K562 (cell line): ENCODE measurements around the gene PTGR1. TPM values are rescaled to one million over a fixed set of nuclear protein-coding genes. Genes with fewer than 3 reads are reported as not detected.
"Not testable (repeated sequence)": the region's sequence is repeated elsewhere in the genome, so short reads cannot be mapped to it uniquely, and the experiment has no call there.

Source experiments
- ATAC-seq: fragments of 200-7000 bp; cut with Tn5 transposase; 3 replicates; pipeline ENCODE4 v1.9.1; 2020; ENCODE audit warnings: moderate library complexity
- BruUV-seq: library from RNA; stranded (reverse); fragments of 400-500 nt; replicated peaks from 2 replicates; lab custom pipeline; 2021; lab: Mats Ljungman, UMichigan
- CTCF ChIA-PET: fragments of 300-600 bp; formaldehyde crosslinking; extraction: SDS; loops from one replicate; lab custom pipeline; 2021; ENCODE audit warnings: low intra/inter-chr PET ratio; lab: Yijun Ruan, JAX
- POLR2A ChIA-PET: fragments of 300-600, 350-650 bp; sonication (Branson Sonifier 250); formaldehyde crosslinking; extraction: SDS; loops from one replicate; lab custom pipeline; 2021; ENCODE audit warnings: antibody characterized with exemption, inconsistent platforms; lab: Yijun Ruan, JAX
- DNase-seq, 4 experiments: peaks; one replicate each; pipeline versions ENCODE4 v3.0.0 to v3.0.0-alpha.2; 2011 to 2018; ENCODE audit warnings: low spot score in 3 of 4, mixed read lengths in 3 of 4; ENCODE audit errors: extremely low read depth in 1 of 4
- FAIRE-seq: peaks from 2 replicates; lab custom pipeline; 2011; peaks lifted over from hg19 to GRCh38; lab: Jason Lieb, UNC
- H2AFZ ChIP-seq: 2 replicates; pipeline ENCODE4 v1.6.0; 2011; ENCODE audit warnings: low read depth, low read length, control low read depth, inconsistent platforms
- H3K27ac ChIP-seq: fragments of 200-600 bp; 3 replicates; pipeline ENCODE4 v1.8.0; 2011; ENCODE audit warnings: low read depth, mild to moderate bottlenecking, control low read depth, inconsistent platforms, low read length, moderate library complexity, mixed read lengths; ENCODE audit errors: extremely low read depth
- H3K27me3 ChIP-seq, 2 experiments: fragments of 300-600 bp in 1 of 2; 2 replicates in 1 of 2; 3 replicates in 1 of 2; pipeline versions ENCODE4 v1.6.0 to v1.8.0; 2011; ENCODE audit warnings: inconsistent platforms in 2 of 2, low read length in 2 of 2, mild to moderate bottlenecking in 1 of 2, mixed read lengths in 1 of 2, moderate library complexity in 1 of 2; ENCODE audit not compliant: control insufficient read depth in 2 of 2, insufficient read depth in 2 of 2
- H3K36me3 ChIP-seq: fragments of 300-600 bp; 3 replicates; pipeline ENCODE4 v1.8.0; 2011; ENCODE audit warnings: mild to moderate bottlenecking, low read length, inconsistent platforms; ENCODE audit not compliant: control insufficient read depth, insufficient read depth
- H3K4me1 ChIP-seq, 2 experiments: fragments of 200-600 bp in 1 of 2; replicated peaks in 1 of 2; 2 replicates in 1 of 2; 3 replicates in 1 of 2; pipeline versions ENCODE4 v1.5.1 to v1.8.0; 2011; ENCODE audit warnings: inconsistent platforms in 2 of 2, low read length in 2 of 2, mild to moderate bottlenecking in 1 of 2, mixed read lengths in 1 of 2, moderate library complexity in 1 of 2; ENCODE audit not compliant: control insufficient read depth in 2 of 2, insufficient read depth in 2 of 2
- H3K4me2 ChIP-seq: 2 replicates; pipeline ENCODE4 v1.6.1; 2011; ENCODE audit warnings: low read length, control low read depth, inconsistent platforms, mixed read lengths; ENCODE audit not compliant: insufficient read depth
- H3K4me3 ChIP-seq: fragments of 200-600 bp; sonication (generic), shearing (Covaris generic); 2 replicates; pipeline ENCODE4 v1.5.1; 2016; ENCODE audit warnings: control low read depth, inconsistent platforms
- H3K79me2 ChIP-seq: fragments of 200-600 bp; 3 replicates; pipeline ENCODE4 v1.8.0; 2011; ENCODE audit warnings: low read length, inconsistent platforms; ENCODE audit not compliant: control insufficient read depth, insufficient read depth
- H3K9ac ChIP-seq, 2 experiments: 2 replicates each; pipeline versions ENCODE4 v1.6.0 to v1.6.1; 2011; ENCODE audit warnings: low read depth in 2 of 2, low read length in 2 of 2, control low read depth in 1 of 2, inconsistent platforms in 1 of 2, mild to moderate bottlenecking in 1 of 2, mixed read lengths in 1 of 2; ENCODE audit not compliant: insufficient read depth in 1 of 2
- H3K9me1 ChIP-seq: one replicate; pipeline ENCODE4 v1.6.0; 2011; ENCODE audit warnings: inconsistent platforms, mild to moderate bottlenecking, low read length, moderate library complexity; ENCODE audit not compliant: control insufficient read depth, insufficient read depth
- H3K9me3 ChIP-seq: replicated peaks from 2 replicates; pipeline ENCODE4 v1.5.1; 2011; ENCODE audit warnings: low read depth, low read length, inconsistent platforms; ENCODE audit not compliant: control insufficient read depth, insufficient read depth
- H4K20me1 ChIP-seq: replicated peaks from 2 replicates; pipeline ENCODE4 v1.6.1; 2011; ENCODE audit warnings: low read length, inconsistent platforms, mixed read lengths; ENCODE audit not compliant: control insufficient read depth, insufficient read depth
- SREBF1 ChIP-seq: fragments of 150-350 bp; IDR thresholded peaks from 2 replicates; pipeline ENCODE4 v1.6.1; 2014; ENCODE audit warnings: antibody characterized with exemption, low read depth, low read length, borderline replicate concordance
- WGBS: fragments of 100-300 bp; shearing (Covaris generic); methylation state at CpG from one replicate; pipeline ENCODE4 v1.1.6; 2016; ENCODE audit warnings: low coverage, mixed read lengths; ENCODE audit not compliant: insufficient coverage; ENCODE audit errors: missing lambda C conversion rate; 5-methylcytosine and 5-hydroxymethylcytosine counted together
- in situ Hi-C: fragments of 300-500 bp; cut with MboI; formaldehyde crosslinking; loops from 4 replicates; pipeline ENCODE4 v1.15.0; 2018; ENCODE audit warnings: inconsistent platforms, mixed read lengths
- intact Hi-C: fragments of 100-400 bp; cut with micrococcal nuclease; formaldehyde crosslinking; loops from 2 replicates; pipeline ENCODE4 v1.14.2; 2022
- polyA plus RNA-seq, 8 experiments: library from polyadenylated mRNA; depleted of rRNA in 4 of 8; stranded (reverse) in 5 of 8; unstranded in 3 of 8; fragments of >200 nt; fragmentation: Nextera tagmentation in 2 of 8; fragmentation: Illumina TruSeq in 1 of 8; extraction: Ambion mirVana in 2 of 8; extraction: Trizol in 1 of 8; gene quantifications; 2 replicates each; pipeline versions ENCODE4 v1.2.1 to v1.2.3, GENCODE V29; 2011 to 2014; ENCODE audit warnings: inconsistent platforms in 1 of 8, missing spikeins in 1 of 8
- total RNA-seq, 7 experiments: library from RNA; depleted of rRNA in 6 of 7; stranded (reverse); fragments of >200 nt in 6 of 7; fragmentation: Illumina TruSeq in 2 of 7; extraction: Trizol in 2 of 7; gene quantifications; 2 replicates each; pipeline versions ENCODE4 v1.2.1 to v1.2.3, GENCODE V29; 2011 to 2021; ENCODE audit warnings: low replicate concordance in 1 of 7
- TF ChIP-seq, protein P1 (sequence below): sonication (generic); IDR thresholded peaks from 2 replicates; pipeline ENCODE4 v1.6.1; 2016

The PTGR1 gene
- total and polyA plus RNA-seq, 9 of the 15 experiments (the other 6 are each of a cell fraction or from before 2014, with no cell fraction given) = 0.22 TPM; not detected in 8

DNA sequence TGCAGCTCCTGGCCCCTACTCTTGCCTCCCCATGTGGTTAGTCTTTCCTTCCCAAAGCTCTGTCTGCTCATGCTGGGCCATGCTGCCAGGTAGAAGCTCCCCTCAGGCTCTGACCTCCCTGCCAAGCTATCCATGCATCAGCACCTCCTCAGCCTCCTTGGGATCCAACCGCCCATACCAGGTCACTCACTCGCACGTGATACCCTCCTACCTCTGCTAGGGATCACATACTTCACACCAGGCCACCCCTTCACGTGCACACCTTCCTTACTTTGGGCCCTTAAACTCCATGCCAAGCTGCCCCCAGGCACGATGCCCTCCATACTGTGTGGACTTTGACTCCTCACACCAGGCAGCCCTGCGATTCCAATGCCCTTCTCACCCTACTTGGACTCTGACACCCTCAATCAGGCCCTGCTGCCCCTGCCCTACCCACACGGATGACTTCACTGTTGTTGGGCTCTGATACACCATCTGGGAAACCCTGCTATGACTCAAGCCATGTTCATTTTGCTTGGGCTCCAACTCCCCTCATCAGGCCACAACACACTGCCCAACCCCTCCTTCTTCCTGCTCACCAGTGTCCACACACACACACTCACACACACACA is 40.3 kb downstream of the PTGR1 start:
- TF ChIP-seq SREBF1 = no peak
- TF ChIP-seq, protein P1, sequence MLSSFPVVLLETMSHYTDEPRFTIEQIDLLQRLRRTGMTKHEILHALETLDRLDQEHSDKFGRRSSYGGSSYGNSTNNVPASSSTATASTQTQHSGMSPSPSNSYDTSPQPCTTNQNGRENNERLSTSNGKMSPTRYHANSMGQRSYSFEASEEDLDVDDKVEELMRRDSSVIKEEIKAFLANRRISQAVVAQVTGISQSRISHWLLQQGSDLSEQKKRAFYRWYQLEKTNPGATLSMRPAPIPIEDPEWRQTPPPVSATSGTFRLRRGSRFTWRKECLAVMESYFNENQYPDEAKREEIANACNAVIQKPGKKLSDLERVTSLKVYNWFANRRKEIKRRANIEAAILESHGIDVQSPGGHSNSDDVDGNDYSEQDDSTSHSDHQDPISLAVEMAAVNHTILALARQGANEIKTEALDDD = no peak
- no peak overlapping the region for H2AFZ ChIP-seq
- in situ Hi-C loops = no loop called here
- intact Hi-C loops = no loop called here
- no peaks in the 10 kb centered on the region for H3K9me1 ChIP-seq
- BruUV-seq = no TSS peak
- H3K79me2 ChIP-seq = no peaks in the 10 kb centered on the region
- no peaks in the 10 kb centered on the region for H3K4me1 ChIP-seq
- no peaks in the 10 kb centered on the region for H4K20me1 ChIP-seq
- peaks cover 0 to 8% of the 10 kb centered on the region in 2 experiments; a peak in 1 of 5 replicates for H3K27me3 ChIP-seq
- no peak for DNase-seq
- no peaks in the 10 kb centered on the region for H3K9me3 ChIP-seq
- H3K36me3 ChIP-seq = no peaks in the 10 kb centered on the region
- no peak overlapping the region for H3K4me3 ChIP-seq
- FAIRE-seq = no peak
- ChIA-PET POLR2A (interaction anchor here (0.6 kb wide), 1 partner anchor 477 kb away, joined by 4 read pairs; no protein-coding TSS in a partner anchor), CTCF (no interaction called here)
- no peak overlapping the region for H3K27ac ChIP-seq
- no peak overlapping the region; a peak in 1 of 4 replicates for H3K9ac ChIP-seq
- 3% methylated on average over 7 of the region's 7 CpGs for WGBS
- ATAC-seq = no peak
- no peak overlapping the region for H3K4me2 ChIP-seq

GRCh38 chr9:111555425-111555824 is 44.0 kb downstream of the PTGR1 start:
- 5% methylated on average over 2 of the region's 2 CpGs for WGBS
- H3K9me1 ChIP-seq, H3K4me3 ChIP-seq, POLR2A ChIA-PET, DNase-seq, H3K9me3 ChIP-seq, H4K20me1 ChIP-seq, H3K4me1 ChIP-seq, H2AFZ ChIP-seq, ATAC-seq, H3K36me3 ChIP-seq, H3K4me2 ChIP-seq, H3K79me2 ChIP-seq, CTCF ChIA-PET, H3K27ac ChIP-seq, FAIRE-seq, in situ Hi-C loops, H3K9ac ChIP-seq, intact Hi-C loops, H3K27me3 ChIP-seq, BruUV-seq: not testable (repeated sequence)
